Panc1 (cell line): ENCODE data around the gene SLC9A7. TPM values are rescaled to one million over a fixed set of nuclear protein-coding genes. Genes with fewer than 3 reads are reported as not detected.

Source experiments
- ATAC-seq: fragments of 200-7000 bp; cut with Tn5 transposase; 2 replicates; pipeline ENCODE4 v1.9.1; 2020; ENCODE audit warnings: mild to moderate bottlenecking, moderate library complexity
- BruUV-seq: library from RNA; stranded (reverse); fragments of 400-500 nt; replicated peaks from 2 replicates; lab custom pipeline; 2021; lab: Mats Ljungman, UMichigan
- CTCF ChIA-PET: fragments of 300-600 bp; sonication (Branson Sonifier 250); formaldehyde crosslinking; loops from one replicate; lab custom pipeline; 2022; ENCODE audit warnings: antibody characterized with exemption; lab: Charles Lee
- POLR2A ChIA-PET: fragments of 300-600 bp; sonication (Branson Sonifier 250); formaldehyde crosslinking; loops from one replicate; lab custom pipeline; 2022; ENCODE audit warnings: antibody characterized with exemption; lab: Charles Lee
- DNase-seq: peaks from one replicate; pipeline ENCODE4 v3.0.0-alpha.2; 2010; ENCODE audit warnings: low read depth, low spot score
- H3K27ac ChIP-seq: 2 replicates; pipeline ENCODE4 v1.5.1; 2011; ENCODE audit warnings: mild to moderate bottlenecking, low read length, inconsistent platforms
- H3K27me3 ChIP-seq: fragments of 200-500 bp; sonication (Bioruptor generic); 2 replicates; pipeline ENCODE4 v1.6.0; 2014; ENCODE audit warnings: low read length, inconsistent platforms; ENCODE audit not compliant: control insufficient read depth, insufficient read depth
- H3K36me3 ChIP-seq: fragments of 200-500 bp; sonication (Bioruptor generic); 2 replicates; pipeline ENCODE4 v1.5.1; 2014; ENCODE audit warnings: inconsistent platforms, mild to moderate bottlenecking, low read length, moderate library complexity; ENCODE audit not compliant: control insufficient read depth, insufficient read depth
- H3K4me1 ChIP-seq: 2 replicates; pipeline ENCODE4 v1.5.1; 2011; ENCODE audit warnings: inconsistent platforms, mild to moderate bottlenecking, low read length, moderate library complexity; ENCODE audit not compliant: control insufficient read depth, insufficient read depth
- H3K4me3 ChIP-seq, 2 experiments: 2 replicates each; pipeline ENCODE4 v1.5.1; 2011 to 2012; ENCODE audit warnings: low read depth in 2 of 2, low read length in 2 of 2, mild to moderate bottlenecking in 2 of 2, inconsistent platforms in 1 of 2, moderate library complexity in 1 of 2
- H3K9me3 ChIP-seq: fragments of 200-500 bp; sonication (Bioruptor generic); 2 replicates; pipeline ENCODE4 v1.5.1; 2014; ENCODE audit warnings: low read depth, mild to moderate bottlenecking, inconsistent platforms, low read length, moderate library complexity; ENCODE audit not compliant: control insufficient read depth, insufficient read depth
- CTCF ChIP-seq: fragments of 450-650 bp; IDR thresholded peaks from 2 replicates; pipeline ENCODE4 v1.5.1; 2017; ENCODE audit warnings: mild to moderate bottlenecking
- POLR2AphosphoS5 ChIP-seq: IDR thresholded peaks from 2 replicates; pipeline ENCODE4 v1.6.1; 2012; ENCODE audit warnings: mild to moderate bottlenecking, low read depth, low read length, moderate library complexity
- REST ChIP-seq, 2 experiments: IDR thresholded peaks; 2 replicates each; pipeline ENCODE4 v1.6.1; 2011 to 2012; ENCODE audit warnings: low read depth in 2 of 2, control low read depth in 1 of 2, low read length in 1 of 2, mild to moderate bottlenecking in 1 of 2, moderate library complexity in 1 of 2; ENCODE audit not compliant: insufficient read depth in 1 of 2
- SIN3A ChIP-seq: IDR thresholded peaks from 2 replicates; pipeline ENCODE4 v1.6.1; 2012; ENCODE audit warnings: low read depth, mild to moderate bottlenecking, low read length, moderate library complexity, borderline replicate concordance; ENCODE audit not compliant: insufficient read depth
- TCF7L2 ChIP-seq: IDR thresholded peaks from 2 replicates; pipeline ENCODE4 v1.6.1; 2011; ENCODE audit warnings: mild to moderate bottlenecking, low read depth, low read length, inconsistent platforms
- in situ Hi-C: cut with HindIII; loops from 2 replicates; pipeline ENCODE4 v1.10.0; 2016; ENCODE audit warnings: low sequenced_read_pairs, low pct_unique_long_range_greater_than_20kb
- intact Hi-C: fragments of 100-400 bp; cut with micrococcal nuclease; formaldehyde crosslinking; loops from one replicate; pipeline ENCODE4 v1.10.0; 2022; ENCODE audit not compliant: unreplicated experiment
- total RNA-seq: library from RNA; stranded (reverse); gene quantifications from one replicate; pipeline ENCODE4 v1.2.1, GENCODE V29; 2021; ENCODE audit not compliant: unreplicated experiment

SLC9A7 gene
- total RNA-seq, 1 experiment from 2014 or later = 80.4 TPM

DNA sequence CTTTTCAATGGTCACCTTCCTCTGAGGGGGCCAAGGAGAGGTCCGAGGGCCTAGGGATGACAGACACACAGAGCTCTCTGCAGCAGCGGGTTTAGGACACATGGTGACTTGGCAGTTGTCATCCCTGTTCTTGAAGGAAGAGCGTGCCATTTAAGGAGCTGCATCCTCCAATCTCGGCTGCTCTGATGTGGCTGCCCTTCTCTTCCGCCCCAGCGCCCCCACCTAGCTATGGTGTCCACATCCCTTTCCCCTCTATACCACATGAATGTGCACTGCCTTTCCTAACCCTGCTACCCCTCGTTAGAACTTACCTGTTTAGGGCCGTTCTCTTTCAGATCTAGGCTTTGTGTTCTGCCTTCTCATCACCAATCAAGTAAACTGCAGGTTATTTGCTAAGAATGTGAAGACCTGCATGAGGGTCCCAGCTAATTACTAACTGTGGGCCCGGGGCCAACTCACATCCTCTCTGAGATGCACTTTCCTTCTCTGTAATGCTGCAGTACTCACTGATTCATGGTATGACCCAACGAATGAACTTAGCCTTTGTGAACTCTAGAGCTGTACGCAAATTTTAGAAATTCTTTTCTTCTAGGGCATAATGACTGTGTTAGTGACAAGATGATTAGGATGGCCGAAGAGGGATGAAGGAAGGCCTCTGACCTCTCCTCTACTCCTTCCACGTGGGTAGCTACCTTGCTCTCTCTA lies 147.1 kb downstream of the SLC9A7 start:
- H3K4me1 ChIP-seq = no peaks in the 10 kb centered on the region
- H3K9me3 ChIP-seq = no peaks in the 10 kb centered on the region
- TF ChIP-seq TCF7L2 (no peak), REST (IDR thresholded peaks at IDR 0.05; ENCODE audit: insufficient read depth in 1 of 2, low read depth in 2 of 2, low read length in 1 of 2) (no peak), POLR2AphosphoS5 (no peak), SIN3A (no peak), CTCF (no peak)
- no peaks in the 10 kb centered on the region for H3K36me3 ChIP-seq
- CTCF ChIA-PET = no interaction called here
- H3K27me3 ChIP-seq = no peaks in the 10 kb centered on the region
- intact Hi-C loops (no loop called here), in situ Hi-C loops (no loop called here)
- no TSS peak for BruUV-seq
- DNase-seq (no peak), ATAC-seq (no peak)
- H3K27ac ChIP-seq = no peak overlapping the region
- H3K4me3 ChIP-seq = no peak overlapping the region
- POLR2A ChIA-PET = no interaction called here

DNA sequence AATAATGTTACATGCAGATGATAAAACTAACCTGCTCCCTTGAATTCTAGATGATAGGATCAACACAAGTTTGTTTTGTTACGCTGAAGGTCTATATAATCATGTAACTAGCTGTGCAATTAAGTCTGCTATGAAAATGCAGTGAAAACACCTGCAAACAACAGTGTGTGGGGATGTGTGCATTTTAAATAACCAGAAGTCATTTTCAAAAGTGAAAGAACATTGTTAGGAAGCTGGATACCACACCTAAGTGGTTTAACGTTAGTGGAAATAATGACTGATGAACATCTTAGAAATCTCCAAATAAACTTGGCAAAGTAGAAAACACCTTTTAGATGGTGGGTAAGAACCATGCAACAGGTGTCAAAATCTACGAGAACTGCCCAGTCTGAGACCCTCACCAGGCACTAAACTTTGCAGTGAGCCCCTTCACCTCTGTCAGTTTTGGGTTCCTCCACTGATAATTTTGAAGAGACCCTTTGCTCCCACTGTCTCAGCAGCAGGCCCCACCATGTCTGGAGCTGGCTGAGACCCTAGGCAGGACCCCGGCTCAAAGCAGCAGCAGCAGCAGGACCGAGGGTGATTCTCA lies 148.8 kb downstream of the SLC9A7 start:
- no peaks in the 10 kb centered on the region for H3K4me1 ChIP-seq
- intact Hi-C loops (no loop called here), in situ Hi-C loops (no loop called here)
- CTCF ChIA-PET = no interaction called here
- H3K36me3 ChIP-seq = no peaks in the 10 kb centered on the region
- no peak for TF ChIP-seq POLR2AphosphoS5
- TF ChIP-seq SIN3A = no peak
- no peak for TF ChIP-seq REST (IDR thresholded peaks at IDR 0.05; ENCODE audit: insufficient read depth in 1 of 2, low read depth in 2 of 2, low read length in 1 of 2)
- TF ChIP-seq TCF7L2 = no peak
- TF ChIP-seq CTCF = no peak
- ATAC-seq (no peak), DNase-seq (no peak)
- H3K27me3 ChIP-seq = no peaks in the 10 kb centered on the region
- no peak overlapping the region for H3K4me3 ChIP-seq
- H3K9me3 ChIP-seq = no peaks in the 10 kb centered on the region
- no TSS peak for BruUV-seq
- H3K27ac ChIP-seq = no peak overlapping the region
- POLR2A ChIA-PET = no interaction called here
